ENCODE results near the gene HRH3. TPM values are rescaled to one million over a fixed set of nuclear protein-coding genes. Genes with fewer than 3 reads are reported as not detected.

Gene HRH3
- total RNA-seq, 1 experiment from 2014 or later = 1.8 TPM

DNA sequence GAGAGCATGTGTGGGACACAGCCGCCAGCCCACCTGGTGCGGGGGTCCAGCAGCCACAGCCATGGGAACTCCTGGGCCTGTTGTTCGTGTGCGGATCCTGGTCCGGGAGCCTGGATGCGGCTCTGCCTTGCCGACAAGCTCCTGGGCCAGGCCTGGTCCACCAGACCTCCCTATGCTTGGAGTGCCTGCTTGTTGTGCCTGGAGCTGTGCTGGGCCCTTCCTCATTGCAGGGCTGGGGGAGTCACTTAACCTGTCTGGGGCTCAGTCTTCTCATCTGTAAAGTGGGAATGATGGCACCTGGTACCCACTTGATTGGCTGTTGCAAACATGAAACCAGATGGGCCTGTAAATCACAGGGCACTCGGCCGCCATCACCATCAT lies 15.7 kb upstream of the HRH3 start:
- peaks cover 0 to 4% (median 4%) of the 10 kb centered on the region in 3 experiments; a peak in 4 of 7 replicates for H3K36me3 Mint-ChIP-seq (ENCODE audit: insufficient read depth in 1 of 3, low read depth in 3 of 3)
- no peak overlapping the region for H3K14ac ChIP-seq (ENCODE audit: insufficient read depth, low read length)
- H4K91ac ChIP-seq (ENCODE audit: insufficient read length, low read depth, low read length) = no peak overlapping the region
- H2AK5ac ChIP-seq (ENCODE audit: insufficient read length, low read length) = no peak overlapping the region
- no peak overlapping the region for H3K4me2 ChIP-seq (ENCODE audit: insufficient read depth, insufficient read length, low read length)
- no peak overlapping the region for H4K8ac ChIP-seq (replicated peaks; ENCODE audit: insufficient read length, low read depth, low read length)
- H2AFZ ChIP-seq (ENCODE audit: low read length) = no peak overlapping the region
- no peak overlapping the region for H2BK12ac ChIP-seq (ENCODE audit: insufficient read length, low read depth, low read length)
- DNase-seq = no peak
- H3K23me2 ChIP-seq (ENCODE audit: insufficient read length, low read depth, low read length, poor library complexity, severe bottlenecking) = peaks cover 7% of the 10 kb centered on the region
- H3K79me2 ChIP-seq (ENCODE audit: insufficient read depth, low read length) = peaks cover 5% of the 10 kb centered on the region; the same call in 1 of the 2 replicates
- H3K23ac ChIP-seq (ENCODE audit: insufficient read length, low read depth, low read length) = no peak overlapping the region
- no peak overlapping the region for H2BK5ac ChIP-seq (ENCODE audit: insufficient read length, low read length)
- no peak overlapping the region for H3K9ac ChIP-seq (ENCODE audit: extremely low read depth, insufficient read length, low read length)
- no peak for TF ChIP-seq CTCF (conservative IDR thresholded peaks at IDR 0.05)
- H3K27me3 Mint-ChIP-seq (ENCODE audit: low read depth) = peaks cover 12% of the 10 kb centered on the region
- no peak overlapping the region for H2BK120ac ChIP-seq (ENCODE audit: low read depth, low read length, poor library complexity, severe bottlenecking)
- H3K9me3 ChIP-seq (ENCODE audit: control insufficient read depth, low read depth, low read length) = no peaks in the 10 kb centered on the region
- no peak overlapping the region for H3K4me3 Mint-ChIP-seq
- H3K4me1 ChIP-seq (ENCODE audit: insufficient read depth, low read length) = no peaks in the 10 kb centered on the region
- H3K27ac Mint-ChIP-seq = no peak overlapping the region; a peak in 1 of 7 replicates
- no peaks in the 10 kb centered on the region for H4K20me1 ChIP-seq (ENCODE audit: control insufficient read depth, insufficient read depth, insufficient read length)
- no peak overlapping the region for H3K56ac ChIP-seq (ENCODE audit: insufficient read length, low read depth, low read length)
- H3K27ac ChIP-seq (ENCODE audit: insufficient read length, low read depth, low read length) = no peak overlapping the region
- H3K27me3 ChIP-seq (ENCODE audit: insufficient read depth, low read length) = no peaks in the 10 kb centered on the region
- H3K9me3 Mint-ChIP-seq = peaks cover 0 to 3% of the 10 kb centered on the region in 2 experiments; a peak in 2 of 5 replicates
- no peak overlapping the region for H4K5ac ChIP-seq (ENCODE audit: insufficient read length, low read depth, low read length)
- no peak overlapping the region for H3K18ac ChIP-seq (ENCODE audit: insufficient read length, low read depth, low read length)
- WGBS (ENCODE audit: extremely low coverage, insufficient read length, low lambda C conversion rate) = no CpG with 5 or more reads among the region's 9 CpGs
- H3K79me1 ChIP-seq (ENCODE audit: insufficient read depth, low read depth, low read length, poor library complexity, severe bottlenecking) = peaks cover 2% of the 10 kb centered on the region
- no peak overlapping the region for H3T11ph ChIP-seq (ENCODE audit: low read length)
- H3K4ac ChIP-seq (ENCODE audit: low read depth, low read length) = no peak overlapping the region
- peaks cover 14 to 26% of the 10 kb centered on the region in 2 experiments for H3K4me1 Mint-ChIP-seq
- no peak overlapping the region for H2BK20ac ChIP-seq (ENCODE audit: low read depth, low read length, poor library complexity, severe bottlenecking)
- H2BK15ac ChIP-seq (ENCODE audit: low read depth, low read length) = no peak overlapping the region
